ENCODE results near the gene ORC3.

Gene ORC3

DNA sequence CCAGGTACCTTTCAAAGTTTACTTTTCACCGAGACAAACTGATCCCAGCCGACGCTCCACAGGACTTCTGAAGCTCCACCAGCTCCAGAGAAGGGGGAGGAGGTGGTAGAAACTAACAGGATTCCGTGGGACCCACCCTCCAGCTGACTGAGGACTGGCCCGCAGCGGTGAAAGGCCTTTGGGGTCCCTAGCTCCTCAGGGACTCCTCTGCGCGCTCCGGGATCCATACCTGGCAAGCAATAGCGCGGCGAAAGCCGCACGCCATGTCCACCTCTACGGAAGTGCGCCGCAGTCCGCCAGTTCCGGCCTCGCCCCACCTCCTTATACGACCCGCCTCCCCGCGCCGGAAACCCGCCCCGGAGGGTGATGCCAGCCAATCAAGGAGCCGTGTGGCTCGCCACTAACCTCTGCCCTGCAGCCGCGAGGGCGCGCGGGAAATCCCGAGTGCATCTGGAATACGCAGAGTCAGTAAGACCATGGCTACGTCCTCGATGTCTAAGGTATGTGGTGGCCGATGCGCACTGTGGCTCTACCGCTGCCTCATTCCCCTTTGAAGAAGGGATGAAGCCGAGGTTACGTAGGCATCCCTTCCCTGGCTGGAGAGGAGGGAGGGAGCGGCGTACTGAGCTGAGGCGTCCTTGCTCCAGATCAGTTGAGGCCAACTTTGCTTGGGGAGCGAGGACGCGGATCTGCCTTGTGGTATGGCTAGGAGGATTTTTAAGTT lies at the start of gene ORC3, which contains the start of gene RARS2:
TSS of gene ORC3 (plus strand) at position 443 of the 724 bp plus-strand sequence. CDS start at position 477, 34 bp downstream.
TSS of gene RARS2 (minus strand) at position 295 of the 724 bp plus-strand sequence. CDS start at position 265, 30 bp downstream.
- peak; percentile 86 to 94 for DNase-seq

DNA sequence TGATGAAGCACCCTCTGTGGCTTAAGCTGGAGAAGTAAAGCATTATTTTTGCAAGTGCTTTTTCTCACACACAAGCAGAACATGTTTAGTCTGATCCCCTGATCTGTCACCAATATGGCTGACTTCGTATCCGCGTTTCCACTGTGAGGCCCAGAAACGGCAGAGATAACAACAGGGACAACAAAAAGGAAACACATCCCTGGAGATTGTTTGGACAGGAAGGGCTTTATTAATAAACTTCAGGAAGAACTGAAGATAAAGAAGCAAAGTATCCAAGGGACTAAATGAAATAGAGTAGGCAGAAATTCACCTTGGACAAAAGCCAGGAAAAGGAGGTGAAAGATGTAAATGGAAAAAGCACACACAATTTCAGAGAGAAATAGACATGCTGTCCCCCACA lies 49.4 kb upstream of the ORC3 start:
- DNase-seq, result no peak

DNA sequence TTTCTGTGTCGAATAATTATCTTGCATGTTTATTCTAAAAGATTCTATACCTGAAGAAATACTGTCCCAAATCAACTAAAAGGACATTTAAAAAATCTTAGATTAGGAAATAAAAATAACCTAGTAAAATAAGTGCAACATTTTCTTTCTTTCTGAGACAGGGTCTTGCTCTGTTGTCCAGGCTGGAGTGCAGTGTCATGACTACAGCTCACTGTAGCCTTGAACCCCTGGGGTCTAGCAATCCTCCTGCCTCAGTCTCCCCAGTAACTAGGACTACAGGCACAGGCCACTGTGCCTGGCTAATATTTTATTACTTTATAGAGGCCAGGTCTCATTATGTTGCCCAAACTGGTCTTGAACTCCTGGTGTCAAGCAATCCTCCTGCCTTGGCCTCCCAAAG lies 48.9 kb upstream of the ORC3 start:
- no peak for DNase-seq

DNA sequence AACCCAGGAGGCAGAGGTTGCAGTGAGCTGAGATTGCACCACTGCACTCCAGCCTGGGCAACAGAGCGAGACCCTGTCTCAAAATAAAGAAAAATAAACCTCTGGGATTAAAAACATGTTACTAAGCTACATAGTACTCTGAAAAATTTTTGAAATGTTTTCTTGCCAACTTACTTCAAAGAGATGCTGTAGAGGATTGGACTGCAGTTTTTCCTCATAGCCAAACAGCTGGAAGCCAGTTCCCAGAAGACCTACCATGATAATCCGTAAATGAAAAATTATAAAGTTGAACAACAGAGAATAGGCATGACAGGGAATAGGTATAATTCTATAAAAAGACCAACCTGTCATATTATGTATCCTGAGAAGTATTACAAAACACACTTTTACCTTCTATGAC lies 48.2 kb upstream of the ORC3 start:
- DNase-seq, result no peak

DNA sequence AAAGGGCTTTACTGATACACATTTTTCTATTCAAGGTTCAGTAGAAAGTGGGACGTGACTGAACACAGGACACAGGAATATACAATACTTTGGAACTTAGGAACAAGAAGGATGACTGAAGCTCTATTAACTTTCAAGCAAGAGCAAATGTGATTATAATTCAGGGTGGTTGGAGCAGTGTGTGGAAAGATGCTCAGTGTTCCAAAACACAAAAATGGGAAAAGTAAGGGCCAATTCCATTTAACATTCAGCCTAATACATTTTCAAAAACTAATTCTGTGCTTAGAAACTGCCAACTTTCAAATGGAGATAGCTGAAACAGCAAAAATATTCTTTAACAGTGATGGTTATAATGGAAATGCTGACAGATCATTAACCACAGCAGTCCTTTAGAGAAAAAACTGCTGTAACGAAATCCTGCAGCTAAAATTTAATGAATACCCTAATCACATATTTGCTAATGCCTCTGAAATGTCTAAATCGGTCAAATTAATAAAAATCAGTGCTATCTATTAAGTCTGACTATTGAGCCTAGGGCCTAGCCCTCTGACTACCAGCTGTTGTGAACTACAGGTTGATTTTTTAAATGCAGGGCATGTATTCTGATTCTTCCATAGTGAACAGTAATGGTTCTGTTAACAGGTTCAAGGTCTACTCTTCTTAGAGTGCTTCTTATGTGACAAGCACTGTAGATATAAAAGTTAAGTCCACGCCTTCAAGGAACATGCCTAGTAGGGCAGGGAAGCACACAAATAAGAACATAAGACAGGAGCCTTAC lies 46.0 kb upstream of the ORC3 start:
- no peak for DNase-seq

DNA sequence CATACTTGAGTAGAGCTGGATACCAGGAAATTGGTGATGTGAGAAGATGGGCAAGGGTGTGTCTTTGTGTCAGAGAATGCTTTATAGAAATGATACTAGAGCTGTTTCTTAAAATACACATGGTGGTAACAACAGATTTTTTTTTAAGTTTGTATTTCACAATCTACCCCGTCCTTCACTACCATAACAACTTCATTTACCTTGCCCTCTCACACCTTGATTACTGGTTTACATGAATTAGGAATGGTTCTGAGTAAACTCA lies 45.5 kb upstream of the ORC3 start:
- DNase-seq, result no peak

DNA sequence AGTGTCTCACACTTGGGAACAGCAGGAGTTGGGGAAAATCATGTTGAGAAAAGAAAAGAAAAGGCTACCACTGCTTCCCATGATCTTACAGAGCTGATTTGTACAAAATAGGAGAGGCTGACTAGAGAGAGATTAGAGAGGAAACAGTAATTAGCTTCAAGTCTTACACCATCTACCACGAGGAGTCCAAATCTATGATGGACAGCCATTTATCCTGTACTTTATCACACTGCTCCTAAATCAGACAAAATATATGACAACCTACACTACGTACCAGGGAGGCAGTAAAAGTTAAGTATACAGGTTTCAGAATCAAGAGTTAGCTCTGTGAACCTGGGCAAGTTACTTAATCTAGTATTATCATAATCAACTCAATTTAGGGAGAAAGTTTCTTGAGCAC lies 38.1 kb upstream of the ORC3 start:
- no peak for DNase-seq

DNA sequence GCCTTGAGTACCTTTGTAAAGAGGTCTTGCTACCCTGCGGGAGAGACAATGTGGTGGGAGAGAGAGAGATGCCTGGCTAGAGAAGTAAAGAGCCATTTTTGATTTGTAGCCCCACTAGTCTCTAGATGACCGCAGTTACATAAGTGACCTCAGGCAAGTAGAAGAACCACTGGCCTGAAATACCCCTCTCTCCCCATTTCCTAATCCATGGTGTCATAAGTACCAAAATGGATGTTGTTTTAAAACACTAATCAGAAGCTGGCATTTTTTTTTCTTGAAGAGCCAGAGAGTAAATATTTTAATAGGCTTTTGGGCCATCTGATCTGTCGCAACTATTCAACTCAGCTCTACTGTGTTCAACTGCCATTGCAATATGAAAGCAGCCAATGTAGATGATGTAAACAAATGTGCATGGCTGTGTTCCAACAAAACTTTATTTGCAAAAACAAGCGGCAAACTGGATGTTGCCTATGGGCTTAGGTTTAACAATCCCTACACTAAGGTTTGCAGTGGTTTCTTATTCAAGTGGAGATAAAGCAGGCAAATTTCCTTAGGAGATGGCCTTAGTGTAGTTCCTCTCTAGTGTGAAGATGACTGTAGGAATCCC lies 36.7 kb upstream of the ORC3 start:
- DNase-seq, result no peak

DNA sequence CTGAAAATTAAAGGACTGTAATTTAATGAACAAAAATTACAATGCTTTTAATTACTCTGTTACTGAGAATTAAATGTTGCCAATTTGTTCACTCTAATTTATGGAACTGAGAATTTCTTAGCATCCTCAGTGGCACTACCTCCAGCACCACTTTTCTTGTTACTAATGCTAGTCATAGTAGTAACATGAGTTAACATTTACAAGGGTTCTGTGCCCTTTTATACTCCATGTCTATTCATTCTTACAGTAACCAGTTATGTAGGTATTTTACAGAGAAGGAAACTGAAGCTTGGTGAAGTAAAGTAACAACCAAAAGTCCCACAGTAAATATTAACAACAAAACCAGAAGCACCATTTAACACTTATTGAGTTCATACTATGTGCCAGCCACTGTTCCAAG lies 34.4 kb upstream of the ORC3 start:
- no peak for DNase-seq

DNA sequence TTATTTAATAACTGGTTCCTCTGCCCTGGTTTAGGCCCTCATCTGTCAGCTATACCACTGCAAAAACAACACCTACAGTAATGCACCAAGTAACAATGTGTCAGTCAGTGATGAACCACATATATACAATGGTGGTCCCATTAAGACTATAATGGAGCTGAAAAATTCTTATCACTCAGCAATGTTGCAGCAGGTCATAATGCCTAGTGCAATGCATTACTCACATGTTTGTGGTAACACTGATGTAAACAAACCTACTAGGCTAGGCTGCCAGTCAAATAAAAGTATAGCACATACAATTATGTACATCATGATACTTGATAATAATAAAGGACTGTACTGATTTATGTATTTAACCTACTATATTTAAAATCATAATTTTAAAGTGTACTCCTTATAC lies 31.5 kb upstream of the ORC3 start:
- DNase-seq, result no peak

DNA sequence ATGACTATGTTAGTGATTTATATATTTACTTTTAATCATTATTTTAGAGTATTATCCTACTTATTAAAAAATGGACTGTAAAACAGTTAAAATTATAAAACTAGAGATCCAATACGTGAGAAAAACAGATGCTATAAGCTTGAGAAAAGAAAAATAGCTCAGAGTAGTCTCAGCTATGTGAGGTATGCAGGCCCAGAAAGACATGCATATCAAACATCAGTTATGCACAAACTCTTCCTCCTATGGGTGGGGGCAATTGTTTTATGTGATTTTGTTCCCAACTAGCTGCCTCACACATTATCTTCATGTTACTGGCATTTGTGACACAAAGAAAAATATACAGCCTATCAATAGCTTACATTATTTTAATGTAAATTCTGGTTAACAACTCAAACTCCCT lies 28.9 kb upstream of the ORC3 start:
- DNase-seq, result no peak

DNA sequence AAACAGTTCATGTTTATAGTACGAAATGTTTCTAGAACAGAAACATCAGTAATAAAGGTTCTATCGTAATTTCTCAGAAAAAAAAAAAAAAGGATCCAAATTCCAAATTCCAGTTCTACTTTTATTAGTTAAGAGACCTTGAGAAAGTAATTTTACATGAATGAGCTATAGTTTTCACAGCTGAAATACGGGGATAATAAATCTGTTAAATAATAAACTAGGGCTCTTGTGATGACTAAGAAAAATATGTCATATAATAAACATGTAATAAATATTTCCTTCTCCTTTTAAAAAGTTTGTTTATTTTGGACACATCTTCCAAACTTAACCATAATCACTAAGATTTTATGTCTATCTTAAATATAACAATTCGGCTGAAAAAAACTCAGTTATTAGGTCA lies 17.9 kb upstream of the ORC3 start:
- no peak for DNase-seq

DNA sequence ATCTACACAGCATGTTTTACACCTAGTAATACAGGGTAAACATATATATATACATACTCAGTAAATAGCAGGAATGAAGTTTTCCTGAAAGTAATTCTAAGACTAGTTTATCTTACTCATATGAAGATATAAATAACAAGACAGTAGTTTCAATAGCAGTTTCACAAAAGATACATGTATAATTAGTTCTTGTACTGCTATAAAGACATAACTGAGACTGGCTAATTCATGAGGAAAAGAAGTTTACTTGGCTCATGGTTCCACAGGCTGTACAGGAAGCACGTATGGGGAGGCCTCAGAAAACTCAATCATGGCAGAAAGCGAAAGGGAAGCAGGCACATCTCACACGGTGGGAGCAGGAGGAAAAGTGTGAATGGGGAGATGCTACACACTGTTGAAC lies 17.1 kb upstream of the ORC3 start:
- no peak for DNase-seq

DNA sequence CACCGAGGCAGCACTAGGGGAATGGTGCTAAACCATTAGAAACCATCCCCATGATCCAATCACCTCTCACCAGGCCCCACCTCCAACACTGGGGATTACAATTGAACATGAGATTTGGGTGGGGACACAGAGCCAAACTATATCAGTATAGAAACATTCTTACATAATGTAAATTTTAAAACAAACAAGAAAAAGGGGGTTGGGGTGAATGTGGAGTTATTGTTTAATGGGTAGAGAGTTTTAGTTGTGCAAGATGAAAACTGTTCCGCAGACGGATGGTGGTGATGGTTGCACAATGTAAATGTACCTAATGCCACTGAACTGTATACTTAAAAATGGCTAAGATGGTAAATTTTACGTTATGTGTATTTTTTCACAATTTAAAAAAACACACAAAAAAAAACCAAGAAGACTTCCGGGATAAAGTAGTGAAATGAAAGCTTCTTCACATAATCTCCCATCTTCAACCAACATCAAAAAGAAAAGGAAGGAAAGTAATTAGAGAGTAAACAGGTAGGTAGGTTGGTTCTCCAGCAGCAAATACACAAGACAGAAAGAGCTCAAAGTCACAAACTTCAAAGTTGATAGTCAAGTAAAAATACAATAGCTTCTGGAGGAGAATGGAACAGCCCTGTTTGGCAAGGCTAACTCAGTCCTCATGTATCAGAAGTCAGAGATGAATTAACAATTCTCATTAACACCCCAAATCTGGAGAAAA lies 16.5 kb upstream of the ORC3 start:
- DNase-seq, result no peak

DNA sequence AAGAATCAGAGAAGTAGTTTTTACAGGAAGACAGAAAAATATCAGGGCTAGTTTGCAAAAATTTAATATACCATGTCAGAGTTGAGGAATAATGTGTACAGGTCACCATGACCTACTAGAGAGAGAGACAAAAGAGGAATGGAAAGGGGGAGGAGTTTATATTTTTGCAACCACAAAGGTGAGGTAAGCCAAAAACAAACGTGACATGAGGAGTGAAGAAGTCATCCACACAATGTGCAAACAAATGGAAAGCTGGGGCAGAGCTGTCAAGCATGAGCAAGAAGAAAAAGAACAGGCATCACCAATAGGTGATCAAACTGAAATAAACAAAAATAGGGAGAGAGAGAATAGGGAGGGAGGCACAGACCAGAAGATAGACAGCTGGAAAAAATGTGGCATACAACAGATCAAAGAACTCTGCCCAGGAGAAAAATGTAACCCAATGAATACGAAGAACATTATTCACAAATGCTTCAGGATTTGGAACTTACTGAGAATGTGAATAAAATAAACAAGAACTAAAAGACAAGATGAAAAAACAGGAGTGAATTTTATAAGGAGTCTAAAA lies 15.6 kb upstream of the ORC3 start:
- no peak for DNase-seq

DNA sequence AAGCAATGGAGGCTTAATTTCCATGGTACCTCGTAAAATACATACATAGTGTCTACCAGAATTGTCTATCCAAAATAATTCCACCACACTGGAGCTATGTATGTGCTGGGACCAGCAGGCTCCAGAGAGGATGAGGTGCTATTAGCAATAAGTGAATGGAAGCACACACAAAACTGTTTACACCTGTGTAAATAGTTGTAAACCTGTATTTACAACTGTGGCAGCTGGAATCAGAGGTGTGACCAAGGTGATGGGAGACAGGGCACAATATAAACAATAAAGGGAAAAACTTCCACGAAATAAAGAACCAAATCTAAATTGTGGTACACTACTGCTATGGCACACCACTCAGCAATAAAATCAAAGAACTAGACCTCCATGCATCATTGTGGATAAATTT lies 14.5 kb upstream of the ORC3 start:
- DNase-seq, result no peak

DNA sequence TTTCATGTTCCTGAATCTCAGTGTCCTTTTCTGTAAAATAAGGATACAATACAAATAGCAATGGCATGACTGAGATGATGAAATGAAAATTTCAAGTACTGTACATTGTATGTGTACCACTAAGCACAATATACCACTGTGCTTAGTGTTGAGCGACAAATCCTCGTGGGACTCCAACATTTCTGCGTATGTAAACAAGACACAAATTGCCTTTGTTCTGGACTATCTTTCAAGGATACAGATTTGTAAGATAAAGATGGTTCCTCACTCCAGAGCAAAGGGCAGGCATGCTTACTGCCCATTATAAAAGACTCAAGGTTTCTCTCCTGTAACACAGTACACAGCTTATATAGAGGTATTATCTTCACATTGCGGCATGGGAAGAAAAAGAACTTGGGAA lies 6.1 kb upstream of the ORC3 start:
- no peak for DNase-seq

DNA sequence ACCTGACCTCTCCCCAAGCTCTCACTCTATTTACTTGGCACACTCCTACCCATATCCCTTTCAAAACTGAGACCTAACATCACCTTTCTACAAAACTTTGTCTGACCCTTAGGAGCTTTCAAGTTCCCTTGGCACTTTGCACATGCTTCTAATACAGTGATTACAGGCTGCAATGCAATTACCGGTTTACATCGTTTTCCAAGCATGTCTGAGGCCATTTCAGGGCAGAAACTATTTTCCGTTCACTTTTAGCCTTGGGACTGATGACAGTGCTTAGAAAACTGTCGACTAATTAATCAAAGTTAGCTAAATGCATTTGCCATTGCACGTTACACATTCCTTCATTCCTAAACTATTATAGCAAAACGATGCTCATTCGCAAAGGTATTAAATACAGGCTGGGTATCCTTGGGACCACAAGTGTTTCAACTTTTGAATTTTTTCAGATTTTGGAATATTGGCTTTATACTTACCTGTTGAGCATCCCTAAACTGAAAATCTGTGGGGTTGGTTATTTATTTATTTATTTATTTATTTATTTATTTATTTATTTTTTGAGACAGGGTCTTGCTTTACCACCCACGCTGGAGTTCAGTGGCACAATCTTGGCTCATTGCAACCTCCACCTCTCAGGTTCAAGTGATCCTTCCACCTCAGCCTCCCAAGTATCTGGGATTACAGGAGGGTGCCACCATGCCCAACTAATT lies 3.4 kb upstream of the ORC3 start:
- no peak for DNase-seq

DNA sequence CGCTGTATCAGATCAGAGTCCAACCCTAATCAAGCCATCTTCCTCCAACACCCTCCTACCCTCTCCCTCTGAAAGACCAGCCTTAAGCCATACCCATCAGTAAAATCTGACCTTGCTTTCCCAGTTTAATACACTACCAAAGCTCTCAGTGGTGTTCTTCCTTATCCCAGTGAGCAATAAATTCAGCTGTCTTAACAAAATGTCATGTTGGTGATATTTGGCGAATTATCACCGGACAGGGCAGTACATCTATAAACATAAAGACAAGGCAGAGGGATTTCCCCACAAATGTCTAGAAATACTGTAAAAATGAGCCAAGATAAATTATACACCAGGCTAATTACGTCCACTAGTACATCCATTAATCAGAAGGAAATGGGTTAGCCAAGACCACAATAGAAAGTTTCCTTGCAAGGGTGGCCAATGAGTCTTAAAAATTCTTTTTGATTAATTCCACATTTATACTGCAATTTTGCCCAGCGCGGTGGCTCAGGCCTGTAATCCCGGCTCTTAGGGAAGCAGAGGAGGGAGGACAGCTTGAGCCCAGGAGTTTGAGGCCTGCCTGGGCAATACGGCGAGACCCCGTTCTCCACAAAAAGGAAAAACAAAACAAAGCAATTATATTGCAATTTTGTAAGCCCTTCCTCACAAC lies 1.1 kb upstream of the ORC3 start:
- DNase-seq, result no peak

DNA sequence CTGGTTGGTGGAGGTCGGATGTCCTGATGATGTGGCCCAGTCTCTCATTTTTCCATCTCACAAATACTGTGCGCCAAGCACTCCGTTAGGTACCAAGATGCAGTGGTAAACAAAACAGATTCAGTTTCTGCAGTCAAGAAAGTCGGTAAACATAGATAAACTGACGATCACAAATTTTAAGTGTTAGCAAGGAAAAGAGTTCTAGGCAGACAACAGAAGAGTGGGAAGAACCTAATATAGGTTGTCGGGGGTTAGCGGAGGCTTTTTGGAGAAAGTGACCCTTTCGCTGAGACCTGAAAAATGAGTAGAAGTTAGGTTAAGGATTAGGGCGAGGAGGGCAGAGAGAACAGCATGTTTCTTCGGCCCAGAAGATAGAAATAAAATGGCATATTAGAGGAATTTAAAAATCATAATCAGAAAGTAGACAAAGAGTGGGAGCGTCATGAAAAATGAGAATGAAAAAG lies 514 bp downstream of the ORC3 start:
- DNase-seq, result no peak

DNA sequence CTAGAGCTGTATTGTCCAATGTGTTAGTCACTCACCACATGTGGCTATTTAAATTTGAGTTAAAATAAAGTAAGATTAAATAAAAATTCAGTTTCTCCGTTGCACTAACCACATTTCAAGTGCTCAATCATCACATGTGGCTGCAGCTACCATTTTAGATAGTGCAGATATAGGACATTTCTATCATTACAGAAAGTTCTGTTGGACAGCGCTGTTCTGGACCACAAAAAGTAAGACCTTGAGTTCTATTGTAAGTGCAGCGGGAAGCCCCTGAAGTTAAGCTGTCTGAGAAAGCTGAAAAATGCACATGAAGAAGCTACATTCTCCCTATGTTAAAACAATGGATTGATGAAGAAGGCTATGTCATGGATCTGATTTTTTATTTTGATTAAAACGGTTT lies 1.1 kb downstream of the ORC3 start:
- no peak for DNase-seq

DNA sequence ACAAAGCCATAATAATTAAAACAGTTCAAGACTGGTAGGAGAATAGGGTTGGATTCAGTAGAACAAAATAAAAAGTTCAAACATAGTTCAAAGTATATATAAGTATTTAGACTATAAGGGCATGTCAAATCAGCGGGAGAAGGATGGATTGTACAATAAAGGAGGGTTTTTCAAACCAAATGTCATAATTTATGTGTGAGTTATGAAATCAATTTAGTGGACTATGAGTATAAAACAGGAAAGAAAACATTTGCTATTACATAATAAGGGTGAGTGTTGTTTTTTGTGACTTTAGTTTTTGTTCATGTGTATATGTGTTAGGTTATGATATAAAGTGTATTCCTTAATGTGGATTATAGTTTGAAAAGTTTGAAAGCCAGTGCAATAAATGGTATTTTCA lies 10.6 kb downstream of the ORC3 start:
- no peak for DNase-seq
